ENCODE measurements around the gene C12orf43. TPM values are rescaled to one million over a fixed set of nuclear protein-coding genes. Genes with fewer than 3 reads are reported as not detected.

C12orf43 gene
- total and polyA plus RNA-seq, 9 donors = 9.8 to 15.3 (median 11.7) TPM

- Histone ChIP-seq H3K4me3 (ENCODE audit: low read length) (no peak overlapping the region), H3K27me3 (ENCODE audit: control insufficient read depth, insufficient read depth, low read length) (no peaks in the 10 kb centered on the region), H3K9me3 (replicated peaks; ENCODE audit: control insufficient read depth, low read depth, low read length) (no peaks in the 10 kb centered on the region), H3K27ac (ENCODE audit: low read length) (no peak overlapping the region), H3K4me1 (ENCODE audit: control insufficient read depth, insufficient read depth, low read length) (peaks cover 3% of the 10 kb centered on the region), H3K36me3 (ENCODE audit: control insufficient read depth, insufficient read depth, low read length) (peaks cover 28% of the 10 kb centered on the region)
- 27% methylated on average over 19 of the region's 23 CpGs for WGBS (ENCODE audit: insufficient coverage)
- DNase-seq = no peak
Measured at GRCh38 chr12:120999191-121000120, 16.8 kb downstream of the C12orf43 start.

GRCh38 chr12:120998435-120998834, 17.9 kb downstream of the C12orf43 start:
- Histone ChIP-seq H3K36me3 (ENCODE audit: control insufficient read depth, insufficient read depth, low read length) (peaks cover 18% of the 10 kb centered on the region), H3K4me1 (ENCODE audit: control insufficient read depth, insufficient read depth, low read length) (peaks cover 3% of the 10 kb centered on the region), H3K27ac (ENCODE audit: low read length) (no peak overlapping the region), H3K4me3 (ENCODE audit: low read length) (no peak overlapping the region), H3K27me3 (ENCODE audit: control insufficient read depth, insufficient read depth, low read length) (no peaks in the 10 kb centered on the region), H3K9me3 (replicated peaks; ENCODE audit: control insufficient read depth, low read depth, low read length) (no peaks in the 10 kb centered on the region)
- 70% methylated on average over 2 of the region's 3 CpGs for WGBS (ENCODE audit: insufficient coverage)
- DNase-seq = no peak

- Histone ChIP-seq H3K9me3 (replicated peaks; ENCODE audit: control insufficient read depth, low read depth, low read length) (no peaks in the 10 kb centered on the region), H3K27me3 (ENCODE audit: control insufficient read depth, insufficient read depth, low read length) (no peaks in the 10 kb centered on the region), H3K27ac (ENCODE audit: low read length) (no peak overlapping the region), H3K4me1 (ENCODE audit: control insufficient read depth, insufficient read depth, low read length) (peaks cover 3% of the 10 kb centered on the region), H3K36me3 (ENCODE audit: control insufficient read depth, insufficient read depth, low read length) (peaks cover 8% of the 10 kb centered on the region), H3K4me3 (ENCODE audit: low read length) (no peak overlapping the region)
- DNase-seq = no peak
- WGBS (ENCODE audit: insufficient coverage) = 61% methylated on average over 6 of the region's 9 CpGs
Measured at GRCh38 chr12:120997448-120997847, 18.8 kb downstream of the C12orf43 start.

GRCh38 chr12:120996133-120996746, 20.0 kb downstream of the C12orf43 start:
- no peak overlapping the region for H3K27ac ChIP-seq (ENCODE audit: low read length)
- no peaks in the 10 kb centered on the region for H3K9me3 ChIP-seq (replicated peaks; ENCODE audit: control insufficient read depth, low read depth, low read length)
- DNase-seq = no peak
- H3K4me3 ChIP-seq (ENCODE audit: low read length) = no peak overlapping the region
- 69% methylated on average over 2 of the region's 11 CpGs for WGBS (ENCODE audit: insufficient coverage)
- H3K36me3 ChIP-seq (ENCODE audit: control insufficient read depth, insufficient read depth, low read length) = no peaks in the 10 kb centered on the region
- peaks cover 2% of the 10 kb centered on the region for H3K27me3 ChIP-seq (ENCODE audit: control insufficient read depth, insufficient read depth, low read length)
- H3K4me1 ChIP-seq (ENCODE audit: control insufficient read depth, insufficient read depth, low read length) = peaks cover 3% of the 10 kb centered on the region

GRCh38 chr12:120994589-120995337, 21.5 kb downstream of the C12orf43 start:
- no peak for DNase-seq
- Histone ChIP-seq H3K4me1 (ENCODE audit: control insufficient read depth, insufficient read depth, low read length) (peaks cover 3% of the 10 kb centered on the region), H3K27me3 (ENCODE audit: control insufficient read depth, insufficient read depth, low read length) (peaks cover 2% of the 10 kb centered on the region), H3K36me3 (ENCODE audit: control insufficient read depth, insufficient read depth, low read length) (no peaks in the 10 kb centered on the region), H3K27ac (ENCODE audit: low read length) (no peak overlapping the region), H3K9me3 (replicated peaks; ENCODE audit: control insufficient read depth, low read depth, low read length) (no peaks in the 10 kb centered on the region), H3K4me3 (ENCODE audit: low read length) (no peak overlapping the region)
- 91% methylated on average over 2 of the region's 2 CpGs for WGBS (ENCODE audit: insufficient coverage)

GRCh38 chr12:120994059-120994458, 22.2 kb downstream of the C12orf43 start:
- Histone ChIP-seq H3K27ac (ENCODE audit: low read length) (no peak overlapping the region), H3K36me3 (ENCODE audit: control insufficient read depth, insufficient read depth, low read length) (no peaks in the 10 kb centered on the region), H3K27me3 (ENCODE audit: control insufficient read depth, insufficient read depth, low read length) (peaks cover 2% of the 10 kb centered on the region), H3K9me3 (replicated peaks; ENCODE audit: control insufficient read depth, low read depth, low read length) (no peaks in the 10 kb centered on the region), H3K4me3 (ENCODE audit: low read length) (no peak overlapping the region), H3K4me1 (ENCODE audit: control insufficient read depth, insufficient read depth, low read length) (no peaks in the 10 kb centered on the region)
- 95% methylated on average over 8 of the region's 15 CpGs for WGBS (ENCODE audit: insufficient coverage)
- no peak for DNase-seq

- H3K36me3 ChIP-seq (ENCODE audit: control insufficient read depth, insufficient read depth, low read length) = no peaks in the 10 kb centered on the region
- no peak overlapping the region for H3K27ac ChIP-seq (ENCODE audit: low read length)
- H3K4me1 ChIP-seq (ENCODE audit: control insufficient read depth, insufficient read depth, low read length) = no peaks in the 10 kb centered on the region
- peaks cover 2% of the 10 kb centered on the region for H3K27me3 ChIP-seq (ENCODE audit: control insufficient read depth, insufficient read depth, low read length)
- DNase-seq = no peak
- WGBS (ENCODE audit: insufficient coverage) = 73% methylated on average over 9 of the region's 11 CpGs
- no peaks in the 10 kb centered on the region for H3K9me3 ChIP-seq (replicated peaks; ENCODE audit: control insufficient read depth, low read depth, low read length)
- no peak overlapping the region for H3K4me3 ChIP-seq (ENCODE audit: low read length)
Measured at GRCh38 chr12:120993496-120993895, 22.8 kb downstream of the C12orf43 start.

- Histone ChIP-seq H3K4me1 (ENCODE audit: control insufficient read depth, insufficient read depth, low read length) (no peaks in the 10 kb centered on the region), H3K27me3 (ENCODE audit: control insufficient read depth, insufficient read depth, low read length) (peaks cover 2% of the 10 kb centered on the region), H3K36me3 (ENCODE audit: control insufficient read depth, insufficient read depth, low read length) (no peaks in the 10 kb centered on the region), H3K27ac (ENCODE audit: low read length) (no peak overlapping the region), H3K4me3 (ENCODE audit: low read length) (no peak overlapping the region), H3K9me3 (replicated peaks; ENCODE audit: control insufficient read depth, low read depth, low read length) (no peaks in the 10 kb centered on the region)
- no CpG with 5 or more reads among the region's 1 CpG for WGBS (ENCODE audit: insufficient coverage)
- no peak for DNase-seq
Measured at GRCh38 chr12:120992989-120993388, 23.3 kb downstream of the C12orf43 start.

- H3K4me1 ChIP-seq (ENCODE audit: control insufficient read depth, insufficient read depth, low read length) = no peaks in the 10 kb centered on the region
- peaks cover 2% of the 10 kb centered on the region for H3K27me3 ChIP-seq (ENCODE audit: control insufficient read depth, insufficient read depth, low read length)
- H3K27ac ChIP-seq (ENCODE audit: low read length) = no peak overlapping the region
- DNase-seq = no peak
- no peaks in the 10 kb centered on the region for H3K36me3 ChIP-seq (ENCODE audit: control insufficient read depth, insufficient read depth, low read length)
- no peak overlapping the region for H3K4me3 ChIP-seq (ENCODE audit: low read length)
- H3K9me3 ChIP-seq (replicated peaks; ENCODE audit: control insufficient read depth, low read depth, low read length) = no peaks in the 10 kb centered on the region
Measured at GRCh38 chr12:120991965-120992364, 24.3 kb downstream of the C12orf43 start.

GRCh38 chr12:120990487-120991055, 25.7 kb downstream of the C12orf43 start:
- no peak for DNase-seq
- Histone ChIP-seq H3K27me3 (ENCODE audit: control insufficient read depth, insufficient read depth, low read length) (peaks cover 2% of the 10 kb centered on the region), H3K4me1 (ENCODE audit: control insufficient read depth, insufficient read depth, low read length) (no peaks in the 10 kb centered on the region), H3K4me3 (ENCODE audit: low read length) (no peak overlapping the region), H3K36me3 (ENCODE audit: control insufficient read depth, insufficient read depth, low read length) (no peaks in the 10 kb centered on the region), H3K9me3 (replicated peaks; ENCODE audit: control insufficient read depth, low read depth, low read length) (no peaks in the 10 kb centered on the region), H3K27ac (ENCODE audit: low read length) (no peak overlapping the region)
- no CpG with 5 or more reads among the region's 2 CpGs for WGBS (ENCODE audit: insufficient coverage)
